ENCODE data around the gene CMTM5. TPM values are rescaled to one million over a fixed set of nuclear protein-coding genes. Genes with fewer than 3 reads are reported as not detected.
"Not testable (repeated sequence)": the region's sequence is repeated elsewhere in the genome, so short reads cannot be mapped to it uniquely, and the experiment has no call there.

Gene CMTM5
- total RNA-seq, 5 donors from 2014 or later (not counting 1 experiment from before 2014, with no cell fraction given): not detected

DNA sequence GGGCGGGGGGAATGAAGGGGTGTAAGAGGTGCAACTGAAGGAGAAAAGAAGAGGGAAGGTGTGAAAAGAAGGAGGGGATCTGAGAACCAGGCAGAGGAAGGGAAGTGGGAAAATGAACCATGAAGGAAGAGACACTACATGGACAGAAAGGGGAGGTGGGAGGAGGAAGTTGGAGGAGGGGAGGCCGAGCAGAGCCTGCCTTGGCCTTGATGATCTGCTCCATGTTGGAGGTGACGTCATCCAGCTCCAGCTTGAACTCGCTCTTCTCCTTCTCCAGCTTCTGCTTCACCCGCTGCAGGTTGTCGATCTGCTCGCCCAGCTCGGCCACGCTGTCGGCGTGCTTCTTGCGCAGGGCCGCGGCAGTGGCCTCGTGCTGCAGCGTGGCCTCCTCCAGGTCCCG is 42.8 kb downstream of the CMTM5 start:
- DNase-seq, H3K4me3 Mint-ChIP-seq: not testable (repeated sequence)

DNA sequence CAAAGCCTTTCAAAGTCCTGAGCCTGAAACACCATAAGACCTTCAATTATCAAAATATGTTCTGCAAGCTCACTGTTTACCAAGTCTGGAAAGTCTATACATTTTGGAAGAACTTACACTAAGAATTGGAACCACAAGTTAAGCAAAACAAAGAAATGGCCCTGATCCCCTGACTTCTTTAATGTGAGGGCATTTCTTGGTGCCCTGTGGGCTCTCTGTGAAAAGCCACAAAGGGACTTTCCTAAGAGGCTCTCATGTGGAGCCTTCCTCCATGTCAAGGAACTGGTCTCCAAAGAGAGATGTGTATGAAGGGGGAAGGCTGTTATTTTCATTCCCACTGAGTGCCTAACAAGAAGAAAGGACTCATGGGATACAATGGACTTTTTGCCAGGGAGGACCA is 44.7 kb downstream of the CMTM5 start:
- Histone ChIP-seq H3K27ac (ENCODE audit: low read length) (no peak overlapping the region), H3K27me3 (replicated peaks in 1 of 2; ENCODE audit: control insufficient read depth in 2 of 2, extremely low read depth in 1 of 2, insufficient read depth in 2 of 2, low read length in 1 of 2) (peaks cover 0 to 20% of the 10 kb centered on the region in 2 experiments), H3K36me3 (ENCODE audit: control insufficient read depth in 2 of 2, extremely low read depth in 1 of 2, insufficient read depth in 1 of 2, low read length in 1 of 2) (no peaks in the 10 kb centered on the region), H3K4me3 (ENCODE audit: control insufficient read depth in 1 of 2, extremely low read depth in 1 of 2, low read length in 1 of 2) (no peak overlapping the region), H3K9me3 (no peaks in the 10 kb centered on the region), H3K4me1 (ENCODE audit: control insufficient read depth in 1 of 2, extremely low read depth in 1 of 2, insufficient read depth in 2 of 2, low read length in 2 of 2) (no peaks in the 10 kb centered on the region)
- H3K27ac Mint-ChIP-seq: no peak overlapping the region
- no peak for ATAC-seq (replicated peaks in 1 of 4)
- peaks cover 3 to 13% of the 10 kb centered on the region in 2 donors for H3K27me3 Mint-ChIP-seq
- no peak for DNase-seq
- CTCF ChIA-PET: no interaction called here
- POLR2A ChIA-PET: no interaction called here
- no peaks in the 10 kb centered on the region for H3K9me3 Mint-ChIP-seq
- no peaks in the 10 kb centered on the region for H3K4me1 Mint-ChIP-seq
- H3K4me3 Mint-ChIP-seq: no peak overlapping the region
- no peaks in the 10 kb centered on the region for H3K36me3 Mint-ChIP-seq

More for the DNA sequence above, 42.8 kb downstream of the CMTM5 start:
- WGBS (ENCODE audit: insufficient coverage): 63% methylated on average over 1 of the region's 17 CpGs
- peaks cover 6 to 13% of the 10 kb centered on the region in 2 donors for H3K27me3 Mint-ChIP-seq
- H3K9me3 ChIP-seq; H3K36me3 Mint-ChIP-seq; H3K4me3 ChIP-seq (ENCODE audit: control insufficient read depth in 1 of 2, extremely low read depth in 1 of 2, low read length in 1 of 2); H3K27ac Mint-ChIP-seq; H3K27ac ChIP-seq (ENCODE audit: low read length); H3K4me1 Mint-ChIP-seq; H3K9me3 Mint-ChIP-seq; ATAC-seq (replicated peaks in 1 of 4); H3K36me3 ChIP-seq (ENCODE audit: control insufficient read depth in 2 of 2, extremely low read depth in 1 of 2, insufficient read depth in 1 of 2, low read length in 1 of 2); H3K4me1 ChIP-seq (ENCODE audit: control insufficient read depth in 1 of 2, extremely low read depth in 1 of 2, insufficient read depth in 2 of 2, low read length in 2 of 2); CTCF ChIA-PET: not testable (repeated sequence)
- POLR2A ChIA-PET: interaction anchor here in 1 of 2 donors (0.6 kb wide), 1 partner anchor 264 kb away, joined by 5 read pairs; no protein-coding TSS in a partner anchor
- H3K27me3 ChIP-seq (replicated peaks in 1 of 2; ENCODE audit: control insufficient read depth in 2 of 2, extremely low read depth in 1 of 2, insufficient read depth in 2 of 2, low read length in 1 of 2): peaks cover 0 to 25% of the 10 kb centered on the region in 2 experiments

DNA sequence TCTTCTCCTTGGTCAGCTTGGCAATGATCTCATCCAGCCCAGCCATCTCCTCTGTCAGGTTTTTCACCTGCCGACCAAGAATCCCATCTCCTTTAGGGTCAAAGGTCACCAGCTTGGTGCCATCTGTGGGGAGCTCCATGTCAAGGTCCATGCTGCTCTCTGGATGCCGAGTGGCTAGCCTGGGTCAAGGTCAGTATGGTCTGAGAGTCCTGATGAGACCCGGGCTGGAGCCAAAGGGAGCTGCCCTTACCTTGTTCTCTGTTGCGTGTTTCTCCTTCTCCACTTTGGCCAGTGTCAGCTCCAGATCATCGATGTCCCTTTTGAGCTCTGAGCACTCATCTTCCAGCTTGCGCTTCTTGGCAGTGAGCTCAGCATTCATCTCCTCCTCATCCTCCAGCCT is 46.8 kb downstream of the CMTM5 start:
- H3K36me3 Mint-ChIP-seq: no peaks in the 10 kb centered on the region
- H3K9me3 Mint-ChIP-seq: no peaks in the 10 kb centered on the region
- H3K4me1 Mint-ChIP-seq: no peaks in the 10 kb centered on the region
- no peak for DNase-seq
- Histone ChIP-seq H3K4me1 (ENCODE audit: control insufficient read depth in 1 of 2, extremely low read depth in 1 of 2, insufficient read depth in 2 of 2, low read length in 2 of 2) (no peaks in the 10 kb centered on the region), H3K9me3 (no peaks in the 10 kb centered on the region), H3K4me3 (ENCODE audit: control insufficient read depth in 1 of 2, extremely low read depth in 1 of 2, low read length in 1 of 2) (no peak overlapping the region), H3K27ac (ENCODE audit: low read length) (no peak overlapping the region), H3K27me3 (replicated peaks in 1 of 2; ENCODE audit: control insufficient read depth in 2 of 2, extremely low read depth in 1 of 2, insufficient read depth in 2 of 2, low read length in 1 of 2) (peaks cover 0 to 19% of the 10 kb centered on the region in 2 experiments), H3K36me3 (ENCODE audit: control insufficient read depth in 2 of 2, extremely low read depth in 1 of 2, insufficient read depth in 1 of 2, low read length in 1 of 2) (no peaks in the 10 kb centered on the region)
- peaks cover 3 to 7% of the 10 kb centered on the region in 2 donors for H3K27me3 Mint-ChIP-seq
- WGBS (ENCODE audit: insufficient coverage): 82% methylated on average over 6 of the region's 6 CpGs
- no peak for ATAC-seq (replicated peaks in 1 of 4)
- no peak overlapping the region for H3K27ac Mint-ChIP-seq
- ChIA-PET CTCF (no interaction called here), POLR2A (interaction anchor here in 1 of 2 donors (0.7 kb wide), 1 partner anchor 8 kb away, joined by 3 read pairs; no protein-coding TSS in a partner anchor)
- no peak overlapping the region for H3K4me3 Mint-ChIP-seq

DNA sequence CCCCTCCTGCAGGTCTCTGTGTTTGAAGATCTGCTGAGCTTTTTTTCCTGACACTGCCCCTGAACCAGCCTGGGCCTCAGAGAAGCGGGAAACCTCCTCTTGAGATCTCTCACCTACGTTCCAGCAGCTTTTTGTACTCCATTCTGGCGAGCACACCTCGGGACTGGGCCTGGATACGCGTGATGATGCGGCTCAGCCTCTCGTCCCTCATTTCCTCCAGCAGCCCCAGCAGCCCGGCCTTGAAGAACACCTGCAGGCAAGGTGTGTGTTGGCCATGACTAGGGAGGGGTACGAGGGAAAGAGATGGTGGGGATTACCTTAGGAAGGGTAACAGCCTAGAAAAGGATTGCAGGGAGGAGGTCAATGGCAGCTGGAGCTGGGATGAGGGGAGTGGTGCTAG is 48.3 kb downstream of the CMTM5 start:
- ATAC-seq (replicated peaks in 1 of 4) (no peak), DNase-seq (no peak)
- Histone ChIP-seq H3K36me3 (ENCODE audit: control insufficient read depth in 2 of 2, extremely low read depth in 1 of 2, insufficient read depth in 1 of 2, low read length in 1 of 2) (no peaks in the 10 kb centered on the region), H3K27ac (ENCODE audit: low read length) (no peak overlapping the region), H3K27me3 (replicated peaks in 1 of 2; ENCODE audit: control insufficient read depth in 2 of 2, extremely low read depth in 1 of 2, insufficient read depth in 2 of 2, low read length in 1 of 2) (peaks cover 0 to 17% of the 10 kb centered on the region in 2 experiments), H3K9me3 (no peaks in the 10 kb centered on the region), H3K4me1 (ENCODE audit: control insufficient read depth in 1 of 2, extremely low read depth in 1 of 2, insufficient read depth in 2 of 2, low read length in 2 of 2) (no peaks in the 10 kb centered on the region), H3K4me3 (ENCODE audit: control insufficient read depth in 1 of 2, extremely low read depth in 1 of 2, low read length in 1 of 2) (no peak overlapping the region)
- Mint-ChIP-seq H3K27me3 (peaks cover 3 to 5% of the 10 kb centered on the region in 2 donors), H3K36me3 (no peaks in the 10 kb centered on the region), H3K9me3 (no peaks in the 10 kb centered on the region), H3K27ac (no peak overlapping the region), H3K4me1 (no peaks in the 10 kb centered on the region), H3K4me3 (no peak overlapping the region)
- 63% methylated on average over 6 of the region's 10 CpGs for WGBS (ENCODE audit: insufficient coverage)
- CTCF ChIA-PET: no interaction called here
- POLR2A ChIA-PET: no interaction called here

DNA sequence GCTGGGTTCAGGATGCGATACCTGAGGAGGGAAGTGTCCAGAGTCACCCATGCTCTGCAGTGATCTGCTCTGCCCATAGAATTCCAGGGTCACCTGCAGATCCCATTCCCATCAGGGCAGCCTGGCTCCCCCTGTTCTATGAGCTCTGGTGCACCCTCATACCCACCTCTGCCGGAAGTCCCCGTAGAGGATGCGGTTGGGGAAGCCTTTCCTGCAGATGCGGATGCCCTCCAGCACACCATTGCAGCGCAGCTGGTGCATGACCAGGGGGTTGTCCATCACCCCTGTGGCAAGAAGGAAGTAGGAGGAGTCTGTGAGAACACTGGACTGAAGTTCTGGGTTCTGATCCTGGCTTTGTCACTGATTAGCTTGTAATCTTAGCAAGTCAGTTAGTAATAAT is 49.0 kb downstream of the CMTM5 start:
- H3K4me3 ChIP-seq (ENCODE audit: control insufficient read depth in 1 of 2, extremely low read depth in 1 of 2, low read length in 1 of 2); H3K27me3 Mint-ChIP-seq; H3K9me3 Mint-ChIP-seq; CTCF ChIA-PET; H3K27ac Mint-ChIP-seq; H3K36me3 ChIP-seq (ENCODE audit: control insufficient read depth in 2 of 2, extremely low read depth in 1 of 2, insufficient read depth in 1 of 2, low read length in 1 of 2); POLR2A ChIA-PET; H3K4me3 Mint-ChIP-seq; H3K9me3 ChIP-seq; H3K36me3 Mint-ChIP-seq; H3K27ac ChIP-seq (ENCODE audit: low read length); H3K4me1 ChIP-seq (ENCODE audit: control insufficient read depth in 1 of 2, extremely low read depth in 1 of 2, insufficient read depth in 2 of 2, low read length in 2 of 2); DNase-seq; H3K4me1 Mint-ChIP-seq; ATAC-seq (replicated peaks in 1 of 4): not testable (repeated sequence)
- peaks cover 0 to 21% of the 10 kb centered on the region in 2 experiments for H3K27me3 ChIP-seq (replicated peaks in 1 of 2; ENCODE audit: control insufficient read depth in 2 of 2, extremely low read depth in 1 of 2, insufficient read depth in 2 of 2, low read length in 1 of 2)
- 80% methylated on average over 4 of the region's 6 CpGs for WGBS (ENCODE audit: insufficient coverage)

GRCh38 chr14:23428686-23429495 is 52.0 kb downstream of the CMTM5 start:
- Mint-ChIP-seq H3K9me3 (no peaks in the 10 kb centered on the region), H3K36me3 (no peaks in the 10 kb centered on the region), H3K4me3 (no peak overlapping the region), H3K27ac (no peak overlapping the region), H3K4me1 (no peaks in the 10 kb centered on the region), H3K27me3 (peaks cover 5 to 10% of the 10 kb centered on the region in 2 donors)
- DNase-seq (no peak), ATAC-seq (replicated peaks in 1 of 4) (no peak)
- CTCF ChIA-PET: no interaction called here
- POLR2A ChIA-PET: no interaction called here
- WGBS (ENCODE audit: insufficient coverage): 93% methylated on average over 3 of the region's 13 CpGs
- H3K27ac ChIP-seq (ENCODE audit: low read length): no peak overlapping the region
- no peaks in the 10 kb centered on the region for H3K4me1 ChIP-seq (ENCODE audit: control insufficient read depth in 1 of 2, extremely low read depth in 1 of 2, insufficient read depth in 2 of 2, low read length in 2 of 2)
- peaks cover 0 to 20% of the 10 kb centered on the region in 2 experiments for H3K27me3 ChIP-seq (replicated peaks in 1 of 2; ENCODE audit: control insufficient read depth in 2 of 2, extremely low read depth in 1 of 2, insufficient read depth in 2 of 2, low read length in 1 of 2)
- no peaks in the 10 kb centered on the region for H3K9me3 ChIP-seq
- no peak overlapping the region for H3K4me3 ChIP-seq (ENCODE audit: control insufficient read depth in 1 of 2, extremely low read depth in 1 of 2, low read length in 1 of 2)
- no peaks in the 10 kb centered on the region for H3K36me3 ChIP-seq (ENCODE audit: control insufficient read depth in 2 of 2, extremely low read depth in 1 of 2, insufficient read depth in 1 of 2, low read length in 1 of 2)
